Glomerular visceral epithelial cell (primary cell): ENCODE results near the gene KMT5C.

Experiments used
- DNase-seq: peaks from one replicate; pipeline ENCODE4 v3.0.0-alpha.2; 2016; ENCODE audit errors: extremely low spot score

The KMT5C gene

DNA sequence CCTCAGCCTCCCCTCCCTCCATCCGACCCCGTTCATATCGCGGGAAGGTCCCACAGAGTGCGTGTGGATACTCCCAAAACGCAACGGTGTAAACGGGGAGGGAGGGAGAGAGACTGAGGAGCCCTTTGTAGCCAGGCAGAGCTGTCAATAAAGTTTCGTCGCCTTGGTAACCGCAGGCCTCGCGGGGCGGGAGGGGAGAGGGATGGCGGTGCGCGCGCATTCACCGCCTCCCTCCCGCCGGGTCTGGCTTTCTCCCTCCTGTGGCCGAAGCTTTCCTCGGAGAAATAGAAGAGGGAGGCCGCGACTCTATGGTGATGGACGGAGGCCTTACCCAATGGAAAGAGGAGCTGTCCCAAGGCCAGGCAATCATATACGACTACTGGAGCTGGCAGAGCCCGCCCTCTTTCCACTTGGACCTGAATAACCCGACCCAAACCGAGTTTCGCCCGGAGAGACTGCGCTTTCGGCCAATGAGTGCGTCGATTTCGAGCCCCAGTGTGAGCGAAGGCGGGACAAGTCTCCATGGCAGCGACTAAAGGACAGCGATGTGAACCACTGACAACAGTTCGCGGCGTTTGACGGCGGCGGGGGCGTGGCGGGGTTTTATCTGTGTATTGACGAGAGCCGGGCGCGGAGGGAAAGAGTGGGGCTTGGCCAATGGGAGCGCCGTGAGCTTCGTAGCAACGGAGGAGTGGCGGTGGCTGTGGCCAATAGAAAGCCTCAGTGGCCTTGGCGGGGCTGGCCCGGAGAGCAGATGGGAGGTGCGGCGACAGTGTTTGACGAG, at the start of gene KMT5C:
KMT5C (plus strand) TSS at position 772 of the 784 bp plus-strand sequence. CDS start 2,061 bp downstream, outside the sequence.
- DNase-seq, result peak; percentile 100

- no peak for DNase-seq
Observed at GRCh38 chr19:55297267-55297666, 42.4 kb upstream of the KMT5C start.

GRCh38 chr19:55299991-55300390, 39.7 kb upstream of the KMT5C start:
- no peak for DNase-seq

- no peak for DNase-seq
Observed at GRCh38 chr19:55300886-55301458, 38.7 kb upstream of the KMT5C start.

DNA sequence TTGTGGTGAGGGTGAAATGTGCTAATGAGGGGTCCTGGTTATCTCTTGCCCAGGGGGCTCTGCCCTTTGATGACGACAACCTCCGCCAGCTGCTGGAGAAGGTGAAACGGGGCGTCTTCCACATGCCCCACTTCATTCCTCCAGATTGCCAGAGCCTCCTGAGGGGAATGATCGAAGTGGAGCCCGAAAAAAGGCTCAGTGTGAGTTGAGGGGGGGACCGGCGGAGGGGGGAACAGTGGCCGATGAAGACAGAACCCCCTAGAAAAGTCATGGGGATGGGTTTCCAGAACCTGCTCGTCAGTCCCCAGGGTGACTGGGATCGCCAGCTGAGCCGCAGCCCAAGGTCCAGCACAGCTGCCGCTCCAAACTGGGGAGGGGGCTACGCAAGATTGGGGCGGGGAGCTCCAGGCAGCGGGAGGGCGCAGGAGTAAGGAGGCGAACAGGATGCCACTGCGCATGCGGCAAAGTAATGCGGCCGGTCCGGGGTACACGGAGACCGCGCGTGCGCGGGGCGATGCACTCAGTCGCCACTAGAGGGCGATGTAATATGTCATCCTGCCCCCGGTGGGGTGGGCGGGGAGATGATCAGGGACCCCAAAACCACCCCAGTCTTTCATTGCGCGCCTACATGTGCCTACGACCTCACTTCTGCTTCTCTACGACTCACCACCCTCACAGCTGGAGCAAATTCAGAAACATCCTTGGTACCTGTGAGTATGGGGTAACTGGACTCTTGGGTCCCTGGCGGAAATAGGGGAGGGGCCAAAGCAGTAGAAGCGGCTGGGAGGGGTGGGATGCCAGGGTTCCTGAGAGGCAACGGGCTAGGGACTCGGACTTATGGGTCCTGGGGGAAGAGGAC, 38.0 kb upstream of the KMT5C start:
- peak; percentile 84 for DNase-seq

- no peak for DNase-seq
Observed at GRCh38 chr19:55302318-55302703, 37.4 kb upstream of the KMT5C start.

DNA sequence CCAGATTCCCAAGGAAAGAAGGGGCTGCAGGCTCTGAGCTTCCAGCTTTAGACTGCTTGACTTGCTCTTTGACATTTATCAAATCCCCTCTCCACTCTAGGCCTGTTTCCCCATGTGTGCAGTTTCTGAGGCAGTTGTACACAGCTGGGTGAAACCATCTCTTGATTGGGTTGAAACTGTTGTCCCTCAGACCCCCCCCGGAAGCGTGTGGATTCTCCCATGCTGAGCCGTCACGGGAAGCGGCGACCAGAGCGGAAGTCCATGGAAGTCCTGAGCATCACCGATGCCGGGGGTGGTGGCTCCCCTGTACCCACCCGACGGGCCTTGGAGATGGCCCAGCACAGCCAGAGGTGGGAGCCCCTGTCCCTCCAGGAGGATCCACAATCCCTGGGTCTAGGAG, 36.2 kb upstream of the KMT5C start:
- no peak for DNase-seq

DNA sequence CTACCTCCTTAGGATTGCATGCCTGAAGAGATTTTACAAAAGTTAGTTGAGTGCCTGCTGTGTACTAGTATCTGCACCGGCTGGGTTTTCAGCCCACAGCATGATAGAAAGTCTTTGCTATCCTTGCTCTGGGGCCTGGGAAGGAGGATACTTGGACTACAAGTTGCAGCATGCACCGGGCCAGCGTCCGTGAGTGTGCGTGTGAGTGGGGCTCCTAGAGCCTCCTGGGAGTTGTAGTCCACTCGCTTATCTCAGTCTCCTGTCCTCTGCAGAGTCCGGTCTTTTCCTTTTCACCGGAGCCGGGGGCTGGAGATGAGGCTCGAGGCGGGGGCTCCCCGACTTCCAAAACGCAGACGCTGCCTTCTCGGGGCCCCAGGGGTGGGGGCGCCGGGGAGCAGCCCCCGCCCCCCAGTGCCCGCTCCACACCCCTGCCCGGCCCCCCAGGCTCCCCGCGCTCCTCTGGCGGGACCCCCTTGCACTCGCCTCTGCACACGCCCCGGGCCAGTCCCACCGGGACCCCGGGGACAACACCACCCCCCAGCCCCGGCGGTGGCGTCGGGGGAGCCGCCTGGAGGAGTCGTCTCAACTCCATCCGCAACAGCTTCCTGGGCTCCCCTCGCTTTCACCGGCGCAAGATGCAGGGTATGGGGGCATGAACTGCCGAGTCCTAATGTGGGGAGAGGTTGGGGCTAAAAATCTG, 35.2 kb upstream of the KMT5C start:
- no peak for DNase-seq

GRCh38 chr19:55304980-55305379, 34.7 kb upstream of the KMT5C start:
- no peak for DNase-seq

DNA sequence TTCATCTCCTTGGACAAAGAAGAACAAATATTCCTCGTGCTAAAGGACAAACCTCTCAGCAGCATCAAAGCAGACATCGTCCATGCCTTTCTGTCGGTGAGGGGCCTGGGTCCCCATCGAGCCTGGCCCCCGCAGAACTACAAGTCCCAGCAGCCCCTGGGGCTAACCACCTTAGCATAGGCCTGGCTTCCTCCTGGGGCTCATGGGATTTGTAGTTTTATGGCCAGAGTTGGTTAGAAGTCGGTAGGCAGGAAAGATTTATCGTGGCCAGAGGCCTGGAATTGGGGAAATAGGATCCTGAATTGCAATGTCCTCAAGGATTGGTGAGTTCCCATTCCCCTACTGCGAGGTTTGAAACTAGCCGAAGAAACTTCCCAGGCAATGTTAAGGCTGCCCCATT, 34.2 kb upstream of the KMT5C start:
- peak; percentile 17 for DNase-seq

DNA sequence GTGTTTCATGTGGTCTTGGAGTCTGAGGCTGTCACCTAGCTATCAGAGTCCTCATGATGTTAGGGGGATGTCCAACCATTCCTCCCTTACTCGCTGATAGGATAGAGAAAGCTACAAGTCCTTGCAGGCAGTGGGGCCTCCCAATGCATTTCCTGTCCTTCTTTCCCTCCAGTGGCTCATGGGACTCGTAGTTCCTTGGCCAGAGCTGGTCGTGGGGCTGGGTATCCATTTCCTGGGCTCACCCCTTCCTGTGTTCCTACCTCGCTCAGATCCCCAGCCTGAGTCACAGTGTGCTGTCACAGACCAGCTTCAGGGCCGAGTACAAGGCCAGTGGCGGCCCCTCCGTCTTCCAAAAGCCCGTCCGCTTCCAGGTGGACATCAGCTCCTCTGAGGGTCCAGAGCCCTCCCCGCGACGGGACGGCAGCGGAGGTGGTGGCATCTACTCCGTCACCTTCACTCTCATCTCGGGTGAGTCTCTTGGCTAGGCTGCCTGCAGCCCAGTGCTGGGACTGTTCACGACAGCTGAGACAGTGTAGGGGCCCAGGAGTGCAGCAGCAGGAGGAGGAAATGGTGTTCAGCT, 33.6 kb upstream of the KMT5C start:
- DNase-seq, result no peak

DNA sequence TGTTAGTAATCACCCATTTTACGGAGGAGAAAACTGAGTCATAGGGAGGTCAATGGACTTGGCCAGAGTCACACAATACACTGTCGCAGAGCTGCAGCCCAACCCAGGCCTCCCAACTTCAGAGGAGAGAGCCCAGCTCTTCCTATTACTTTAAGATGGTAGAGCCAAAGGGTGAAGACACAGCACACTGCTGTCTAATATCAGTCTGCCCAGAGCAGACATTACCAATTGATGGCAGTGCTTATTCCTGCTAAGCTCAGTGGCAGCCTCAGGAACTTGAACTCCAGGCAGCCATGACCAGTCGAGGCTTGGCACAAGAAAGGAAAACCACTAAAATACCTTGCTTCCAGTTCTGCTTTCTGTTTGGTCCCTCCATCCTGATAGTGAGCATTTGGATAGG, 33.0 kb upstream of the KMT5C start:
- no peak for DNase-seq

DNA sequence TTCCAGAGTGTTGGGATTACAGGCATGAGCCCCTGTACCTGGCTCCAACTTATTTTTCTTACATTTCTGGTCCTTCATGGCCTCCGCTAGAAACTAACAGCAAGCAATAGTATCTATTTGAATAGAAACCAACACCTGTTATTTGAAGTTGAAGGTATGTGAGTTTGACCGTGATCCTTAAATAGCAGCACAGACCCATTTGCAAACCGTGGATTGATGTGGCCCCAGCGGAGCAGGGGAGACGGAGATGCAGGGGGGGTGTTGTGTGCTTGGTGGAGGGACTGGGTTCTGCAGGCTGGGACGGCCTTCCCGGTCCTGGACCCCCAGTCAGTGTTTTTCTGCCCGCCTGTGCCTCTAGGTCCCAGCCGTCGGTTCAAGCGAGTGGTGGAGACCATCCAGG, 31.4 kb upstream of the KMT5C start:
- DNase-seq, result no peak

DNA sequence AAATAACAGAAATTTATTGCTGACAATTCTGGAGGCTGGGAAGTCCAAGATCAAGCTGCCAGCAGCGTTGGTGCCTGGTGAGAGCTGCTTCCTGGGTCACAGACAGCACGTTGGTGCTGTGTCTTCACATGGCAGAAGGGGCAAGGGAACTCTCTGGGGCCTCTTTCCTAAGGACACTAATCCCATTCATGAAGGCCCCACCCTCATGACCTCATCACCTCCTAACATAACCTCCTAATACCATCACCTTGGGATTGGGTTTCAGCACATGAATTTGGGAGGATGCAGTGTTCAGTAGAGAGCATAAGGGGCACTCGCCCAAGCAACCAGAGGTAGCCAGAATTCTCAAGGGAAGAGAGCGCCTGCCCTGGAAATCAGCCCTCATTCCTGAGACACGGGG, 30.2 kb upstream of the KMT5C start:
- no peak for DNase-seq

DNA sequence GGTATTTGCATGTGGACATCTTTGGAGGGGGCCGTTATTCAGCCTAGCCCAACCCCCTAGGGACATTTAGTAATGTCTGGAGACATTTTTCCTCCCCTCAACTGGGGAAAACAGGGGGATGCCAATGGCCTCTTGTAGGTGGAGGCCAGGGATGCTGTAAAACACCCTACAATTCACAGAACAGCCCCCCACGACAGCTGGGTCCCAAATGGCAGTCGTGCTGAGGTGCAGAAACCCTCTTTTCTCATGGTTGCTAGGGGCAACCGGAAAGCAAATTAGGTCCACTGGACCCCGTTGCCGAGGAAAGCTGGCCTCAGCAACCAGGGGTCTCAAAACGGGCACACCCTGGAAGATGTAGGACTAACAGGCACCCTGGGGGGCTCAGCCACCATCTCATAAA, 29.2 kb upstream of the KMT5C start:
- no peak for DNase-seq

GRCh38 chr19:55311397-55311796, 28.3 kb upstream of the KMT5C start:
- DNase-seq, result no peak

DNA sequence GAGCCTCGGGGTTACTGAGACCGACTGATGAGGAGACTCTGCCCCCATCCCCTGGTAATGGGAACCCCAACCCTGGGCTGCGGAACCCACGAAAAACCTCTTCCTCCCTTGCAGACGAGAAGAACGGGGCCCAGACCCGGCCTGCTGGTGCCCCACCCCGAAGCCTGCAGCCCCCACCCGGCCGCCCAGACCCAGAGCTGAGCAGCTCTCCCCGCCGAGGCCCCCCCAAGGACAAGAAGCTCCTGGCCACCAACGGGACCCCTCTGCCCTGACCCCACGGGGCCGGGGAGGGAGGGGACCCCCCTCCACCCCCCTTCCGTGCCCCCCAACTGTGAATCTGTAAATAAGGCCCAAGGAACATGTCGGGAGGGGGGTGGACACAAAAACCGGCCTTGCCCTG, 27.9 kb upstream of the KMT5C start:
- DNase-seq, result no peak

- DNase-seq, result no peak
Observed at GRCh38 chr19:55312621-55313512, 26.8 kb upstream of the KMT5C start.

- no peak for DNase-seq
Observed at GRCh38 chr19:55314396-55314795, 25.3 kb upstream of the KMT5C start.

- DNase-seq, result no peak
Observed at GRCh38 chr19:55315956-55316525, 23.6 kb upstream of the KMT5C start.
